IPS-15b (cell line): ENCODE data around the gene MEIS3.
A peak's percentile ranks its signal among the peaks of the same experiment; 100 is the strongest.

Source experiments
- H3K27me3 ChIP-seq: one replicate; pipeline ENCODE4 v1.6.1; 2013; ENCODE audit warnings: low read length; ENCODE audit not compliant: control insufficient read depth, insufficient read depth
- H3K36me3 ChIP-seq: one replicate; pipeline ENCODE4 v1.6.1; 2013; ENCODE audit warnings: low read length; ENCODE audit not compliant: control insufficient read depth, insufficient read depth
- H3K4me1 ChIP-seq: one replicate; pipeline ENCODE4 v1.6.1; 2013; ENCODE audit warnings: mild to moderate bottlenecking, low read length; ENCODE audit not compliant: control insufficient read depth, insufficient read depth
- H3K4me3 ChIP-seq: one replicate; pipeline ENCODE4 v1.5.1; 2013; ENCODE audit warnings: low read depth, low read length
- H3K9ac ChIP-seq: one replicate; pipeline ENCODE4 v1.6.1; 2013; ENCODE audit warnings: low read depth, mild to moderate bottlenecking, low read length
- H3K9me3 ChIP-seq: one replicate; pipeline ENCODE4 v1.6.1; 2013; ENCODE audit warnings: mild to moderate bottlenecking, low read length; ENCODE audit not compliant: control insufficient read depth, insufficient read depth

The MEIS3 gene

DNA sequence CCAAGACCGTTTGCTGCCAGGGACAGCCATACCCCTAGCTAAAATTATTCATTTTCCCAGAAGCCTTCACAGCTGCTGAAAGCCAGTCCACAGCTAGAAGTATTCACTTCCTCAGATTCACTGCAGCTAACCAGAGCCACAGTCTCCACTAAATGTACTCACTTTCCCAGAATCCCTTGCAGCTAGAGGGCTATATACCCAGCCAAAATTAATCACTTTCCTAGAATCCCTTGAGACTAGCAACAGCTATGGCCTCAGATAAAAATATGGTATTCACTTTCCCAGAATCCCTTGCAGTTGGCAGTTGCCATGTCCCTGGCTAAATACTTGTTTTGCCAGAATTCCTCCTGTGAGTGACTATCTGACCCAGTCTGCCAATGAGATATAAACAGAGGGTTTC, 13.8 kb upstream of the MEIS3 start:
- Histone ChIP-seq H3K9ac (no peak overlapping the region), H3K27me3 (peaks cover 20% of the 10 kb centered on the region), H3K4me1 (peaks cover 7% of the 10 kb centered on the region), H3K36me3 (no peaks in the 10 kb centered on the region), H3K4me3 (no peak overlapping the region), H3K9me3 (no peaks in the 10 kb centered on the region)

DNA sequence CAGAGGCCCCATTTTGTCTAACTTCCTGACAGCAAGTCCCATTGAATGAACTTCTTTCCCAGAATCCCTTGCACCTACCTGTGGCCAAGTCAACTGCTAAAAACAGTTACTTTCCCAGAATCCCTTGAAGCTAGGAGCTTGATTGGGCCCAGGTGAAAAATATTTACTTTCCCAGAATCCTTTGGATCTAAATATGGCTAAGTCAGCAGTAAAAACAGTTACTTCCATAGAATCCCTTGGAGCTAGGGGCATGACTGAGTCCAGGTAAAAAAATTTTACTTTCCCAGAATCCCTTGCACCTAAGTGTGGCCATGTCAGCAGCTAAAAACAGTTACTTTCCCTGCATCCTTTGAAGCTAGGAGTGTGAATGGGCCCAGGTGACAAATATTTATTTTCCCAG, 13.2 kb upstream of the MEIS3 start:
- Histone ChIP-seq H3K4me3 (no peak overlapping the region), H3K9me3 (no peaks in the 10 kb centered on the region), H3K27me3 (peaks cover 20% of the 10 kb centered on the region)

DNA sequence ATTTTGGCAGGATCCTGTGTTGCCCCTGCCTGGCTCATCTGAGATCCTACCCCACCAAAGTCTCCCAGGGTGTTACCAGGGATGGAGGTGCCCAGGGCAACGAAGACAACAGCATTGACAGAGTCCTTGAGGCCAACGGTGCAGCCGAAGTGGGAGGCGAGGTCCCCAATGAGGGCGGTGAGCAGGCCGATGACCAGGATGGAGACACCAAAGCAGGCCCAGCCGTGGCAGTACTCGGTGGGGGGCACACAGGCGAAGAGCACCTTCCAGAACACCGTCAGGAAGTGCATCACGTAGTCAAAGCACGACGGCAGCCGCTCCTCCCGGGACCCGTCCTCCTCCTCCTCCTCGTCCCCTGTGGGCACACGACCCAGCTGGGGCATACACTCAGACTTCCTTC, 12.8 kb upstream of the MEIS3 start:
- H3K9me3 ChIP-seq, result no peaks in the 10 kb centered on the region
- peaks cover 20% of the 10 kb centered on the region for H3K27me3 ChIP-seq
- H3K4me1 ChIP-seq, result peaks cover 7% of the 10 kb centered on the region
- H3K36me3 ChIP-seq, result no peaks in the 10 kb centered on the region
- no peak overlapping the region for H3K9ac ChIP-seq
- H3K4me3 ChIP-seq, result no peak overlapping the region

More for the DNA sequence above, 13.2 kb upstream of the MEIS3 start:
- Histone ChIP-seq H3K4me1 (peaks cover 7% of the 10 kb centered on the region), H3K36me3 (no peaks in the 10 kb centered on the region), H3K9ac (no peak overlapping the region)

- Histone ChIP-seq H3K9ac (peak overlapping the region; percentile 47), H3K9me3 (no peaks in the 10 kb centered on the region), H3K4me1 (peaks cover 3% of the 10 kb centered on the region), H3K36me3 (no peaks in the 10 kb centered on the region), H3K27me3 (peaks cover 31% of the 10 kb centered on the region), H3K4me3 (peak overlapping the region; percentile 61)
Observed at GRCh38 chr19:47430041-47430802, 10.9 kb upstream of the MEIS3 start.

GRCh38 chr19:47429140-47429793, 9.9 kb upstream of the MEIS3 start:
- Histone ChIP-seq H3K4me1 (peaks cover 3% of the 10 kb centered on the region), H3K4me3 (peak overlapping the region; percentile 61), H3K36me3 (no peaks in the 10 kb centered on the region), H3K9ac (no peak overlapping the region), H3K27me3 (peaks cover 33% of the 10 kb centered on the region), H3K9me3 (no peaks in the 10 kb centered on the region)

GRCh38 chr19:47428177-47428894, 9.0 kb upstream of the MEIS3 start:
- Histone ChIP-seq H3K36me3 (no peaks in the 10 kb centered on the region), H3K9ac (no peak overlapping the region), H3K4me3 (peak overlapping the region; percentile 63), H3K27me3 (peaks cover 41% of the 10 kb centered on the region), H3K9me3 (no peaks in the 10 kb centered on the region), H3K4me1 (peaks cover 3% of the 10 kb centered on the region)

- Histone ChIP-seq H3K4me3 (peak overlapping the region; percentile 63), H3K36me3 (no peaks in the 10 kb centered on the region), H3K27me3 (peaks cover 49% of the 10 kb centered on the region), H3K9ac (peak overlapping the region; percentile 20), H3K4me1 (peaks cover 3% of the 10 kb centered on the region), H3K9me3 (no peaks in the 10 kb centered on the region)
Observed at GRCh38 chr19:47427241-47428176, 8.2 kb upstream of the MEIS3 start.

GRCh38 chr19:47423203-47423882, 4.0 kb upstream of the MEIS3 start:
- peaks cover 65% of the 10 kb centered on the region for H3K27me3 ChIP-seq

GRCh38 chr19:47422417-47423163, 3.3 kb upstream of the MEIS3 start:
- H3K4me1 ChIP-seq, result peaks cover 12% of the 10 kb centered on the region
- peak overlapping the region; percentile 33 for H3K4me3 ChIP-seq
- H3K9ac ChIP-seq, result no peak overlapping the region
- no peaks in the 10 kb centered on the region for H3K36me3 ChIP-seq
- H3K27me3 ChIP-seq, result peaks cover 73% of the 10 kb centered on the region
- H3K9me3 ChIP-seq, result no peaks in the 10 kb centered on the region

More at GRCh38 chr19:47423203-47423882, 4.0 kb upstream of the MEIS3 start:
- Histone ChIP-seq H3K36me3 (no peaks in the 10 kb centered on the region), H3K4me1 (peaks cover 7% of the 10 kb centered on the region), H3K9ac (no peak overlapping the region), H3K4me3 (peak overlapping the region; percentile 21), H3K9me3 (no peaks in the 10 kb centered on the region)

DNA sequence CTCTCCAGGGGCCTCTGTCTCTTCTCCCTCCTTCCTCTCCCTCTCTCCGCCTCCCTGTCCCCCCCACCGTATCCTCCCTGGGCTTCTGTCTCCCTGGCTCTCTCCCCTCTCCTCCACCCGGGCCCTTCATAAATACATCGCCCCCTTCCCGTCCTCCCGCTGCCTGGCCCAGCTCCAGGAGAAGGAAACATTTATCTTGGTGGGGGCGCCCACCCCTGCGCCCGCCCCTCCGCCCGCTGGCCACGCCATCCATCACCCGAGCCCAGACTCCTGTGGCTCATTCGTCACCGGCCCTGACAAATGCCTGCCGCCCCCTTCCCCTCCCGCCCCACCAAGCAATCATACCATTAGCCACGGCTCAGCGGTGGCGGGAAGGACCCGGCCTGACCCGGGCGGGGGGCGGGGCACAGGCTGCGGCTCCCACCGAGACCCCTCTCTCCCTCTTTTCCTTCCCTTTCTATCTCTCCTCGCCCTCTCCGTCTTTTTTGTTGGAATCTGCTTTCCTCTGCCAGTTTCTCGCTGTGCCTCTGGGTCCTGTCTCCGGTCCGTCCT, 2.6 kb upstream of the MEIS3 start:
- Histone ChIP-seq H3K9ac (no peak overlapping the region), H3K36me3 (no peaks in the 10 kb centered on the region), H3K27me3 (peaks cover 78% of the 10 kb centered on the region), H3K4me3 (peak overlapping the region; percentile 33), H3K4me1 (peaks cover 14% of the 10 kb centered on the region), H3K9me3 (no peaks in the 10 kb centered on the region)
